Skin of body (tissue), 2 donors: ENCODE results near the gene TTLL13. TPM values are rescaled to one million over a fixed set of nuclear protein-coding genes. Genes with fewer than 3 reads are reported as not detected.
"Not testable (repeated sequence)": the region's sequence is repeated elsewhere in the genome, so short reads cannot be mapped to it uniquely, and the experiment has no call there.

Experiments
- DNase-seq: peaks from one replicate; lab custom pipeline; 2025; lab: John Stamatoyannopoulos, UW
- total RNA-seq: library from RNA; depleted of rRNA; stranded (reverse); fragments of >200 nt; gene quantifications from one replicate; pipeline ENCODE4 v1.2.3, GENCODE V29; 2014

The TTLL13 gene
- total RNA-seq, 1 donor from 2014 or later: not detected

DNA sequence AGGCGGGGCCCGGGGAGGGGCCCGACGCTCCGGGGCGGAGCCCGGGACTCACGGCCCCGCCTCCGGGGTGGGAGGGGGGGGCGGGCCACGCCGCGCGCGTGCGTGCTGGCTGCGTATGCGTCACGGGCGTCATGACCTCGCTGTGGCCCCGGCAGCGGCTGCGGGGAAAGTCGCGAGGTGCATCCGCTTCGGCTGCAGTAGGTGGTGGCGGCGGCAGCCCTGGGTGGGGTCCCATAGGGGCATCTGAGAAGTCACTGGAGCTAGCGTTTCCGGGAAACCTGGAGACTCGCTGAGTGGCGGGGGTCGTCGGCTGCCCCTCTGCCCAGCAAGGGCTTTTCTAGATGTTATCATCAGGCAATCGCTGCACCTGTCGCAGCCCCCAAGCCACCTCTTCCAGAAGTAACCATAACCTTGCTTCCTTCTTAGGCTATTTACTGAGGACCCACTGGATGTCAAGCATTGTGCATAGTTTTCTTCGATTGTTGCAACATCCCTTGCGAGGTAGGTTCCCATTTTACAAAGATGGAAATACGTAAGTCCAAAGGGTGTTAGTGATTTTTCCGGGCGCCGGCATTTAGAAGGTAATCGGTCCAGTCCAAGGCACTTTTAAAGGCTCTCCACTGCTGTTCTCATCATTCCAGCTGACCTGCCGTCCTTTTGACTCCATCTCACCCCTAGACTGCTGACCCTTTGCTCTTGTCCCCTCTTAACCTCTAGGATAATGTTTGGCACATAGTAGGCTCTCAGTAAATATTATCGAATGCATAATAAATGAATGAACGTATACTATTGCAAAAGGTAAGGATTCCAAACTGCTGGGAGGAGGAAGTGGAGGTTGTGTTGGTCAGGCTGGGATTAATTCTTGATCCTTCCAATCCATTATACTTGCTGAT is 15.0 kb upstream of the TTLL13 start, which contains the start of gene GDPGP1:
GDPGP1 (plus strand) TSS at position 114 of the 893 bp plus-strand sequence. CDS start 6,700 bp downstream, outside the sequence.
- DNase-seq: peak; percentile 92

GRCh38 chr15:90239371-90239770 is 10.0 kb upstream of the TTLL13 start:
- no peak for DNase-seq

DNA sequence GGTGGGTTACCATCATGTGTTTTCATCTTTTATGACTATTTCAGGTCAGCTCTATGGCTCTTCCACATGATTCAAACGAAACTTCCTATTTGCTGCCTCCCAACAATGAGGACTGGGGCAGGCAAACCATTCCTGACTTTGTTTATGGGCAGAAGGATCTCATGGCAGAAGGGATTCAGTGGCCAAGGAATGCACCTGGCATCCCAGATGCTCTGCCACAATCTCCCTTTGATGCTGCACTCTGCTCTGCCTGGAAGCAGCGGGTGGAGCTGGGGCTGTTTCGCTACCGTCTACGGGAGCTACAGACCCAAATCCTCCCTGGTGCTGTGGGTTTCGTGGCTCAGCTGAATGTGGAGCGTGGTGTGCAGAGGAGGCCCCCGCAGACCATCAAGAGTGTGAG is 8.5 kb upstream of the TTLL13 start:
- DNase-seq: no peak

- no peak for DNase-seq
These were observed 7.8 kb upstream of the TTLL13 start for GRCh38 chr15:90241343-90242192.

DNA sequence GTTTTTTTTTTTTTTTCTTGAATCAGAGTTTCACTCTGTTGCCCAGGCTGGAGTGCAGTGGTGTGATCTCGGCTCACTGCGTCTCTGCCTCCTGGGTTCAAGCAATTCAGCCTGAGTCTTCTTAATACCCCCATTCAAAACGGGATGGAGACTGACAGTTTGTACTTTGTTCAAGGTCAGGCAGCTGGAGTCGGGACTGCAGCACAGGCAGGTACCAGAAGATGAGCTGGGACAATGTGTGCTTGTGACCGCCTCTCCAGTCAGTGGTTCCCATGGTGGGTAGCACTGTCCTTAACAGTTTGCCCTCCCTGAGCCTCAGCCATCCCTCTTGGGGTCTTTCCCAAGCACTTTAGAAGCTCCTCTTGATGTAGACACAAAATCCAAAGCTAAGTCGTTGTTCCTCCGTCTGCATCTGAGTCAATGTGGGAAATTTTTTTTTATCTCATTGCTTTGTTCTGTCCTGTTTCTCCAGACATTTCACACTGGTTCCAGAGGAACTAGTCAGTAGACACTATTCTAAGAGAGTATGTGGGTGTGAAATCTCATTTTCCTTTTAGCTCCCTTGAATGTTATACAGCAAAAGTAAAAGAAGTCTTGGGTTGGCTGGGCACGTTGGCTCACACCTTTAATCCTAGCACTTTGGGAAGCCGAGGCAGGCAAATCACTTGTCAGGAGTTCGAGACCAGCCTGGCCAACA is 5.3 kb upstream of the TTLL13 start:
- DNase-seq: no peak

DNA sequence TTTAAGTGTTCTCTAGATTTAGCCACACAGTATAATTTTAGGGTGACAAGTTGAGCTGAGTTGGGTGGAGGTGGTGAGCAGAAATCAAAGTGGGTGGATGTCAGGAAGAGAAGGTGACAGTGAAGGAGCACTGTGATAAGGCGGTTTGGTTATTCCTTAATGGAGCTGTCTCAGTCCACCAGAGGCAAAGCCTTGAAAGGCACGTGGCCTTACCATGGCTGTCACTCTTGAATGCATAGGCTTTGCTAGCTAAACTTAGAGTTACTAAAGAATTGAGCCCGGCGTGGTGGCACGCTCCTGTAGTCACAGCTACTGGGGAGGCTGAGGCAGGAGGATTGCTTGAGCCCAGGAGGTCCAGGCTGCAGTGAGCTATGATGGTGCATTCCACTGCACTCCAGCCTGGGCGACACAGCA is 560 bp upstream of the TTLL13 start:
- no peak for DNase-seq

DNA sequence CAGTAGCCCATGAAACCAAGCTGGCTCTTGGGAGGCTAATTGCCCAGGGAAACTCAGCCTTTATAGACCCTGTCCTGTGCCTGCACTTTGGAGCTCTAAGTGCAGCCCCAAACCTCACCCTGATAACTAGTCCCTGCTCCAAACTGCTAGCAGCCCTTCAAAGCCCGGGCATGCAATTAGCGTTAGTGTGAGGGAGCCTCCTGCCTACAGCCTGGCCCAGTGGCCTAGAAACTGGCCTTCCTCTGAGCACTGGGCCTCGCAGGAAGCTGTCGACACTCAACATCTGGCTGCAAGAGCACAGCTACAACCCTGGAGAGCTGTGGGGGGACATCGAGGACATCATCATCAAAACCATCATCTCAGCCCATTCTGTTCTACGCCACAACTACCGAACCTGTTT is 8.4 kb downstream of the TTLL13 start:
- no peak for DNase-seq

DNA sequence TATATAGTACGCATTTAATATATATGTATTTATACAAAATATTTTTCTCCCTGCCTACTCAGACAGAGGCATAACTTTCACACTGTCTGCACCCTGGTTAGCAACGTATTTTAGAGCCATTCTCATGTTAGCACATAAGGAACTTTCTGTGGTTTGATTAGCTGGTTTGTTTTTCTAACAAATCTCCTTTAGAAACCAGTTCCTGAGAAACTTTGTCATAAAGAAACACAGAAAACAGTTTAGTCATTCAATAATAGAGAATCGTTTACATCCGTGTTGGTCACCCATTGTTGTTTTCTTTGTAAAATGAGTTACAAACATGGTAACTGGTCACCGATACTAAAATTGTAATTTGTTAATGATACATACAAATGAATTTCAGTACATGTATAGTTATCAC is 10.2 kb downstream of the TTLL13 start:
- no peak for DNase-seq

GRCh38 chr15:90260731-90261130 is 11.4 kb downstream of the TTLL13 start:
- not testable (repeated sequence) for DNase-seq

GRCh38 chr15:90261811-90262210 is 12.5 kb downstream of the TTLL13 start:
- DNase-seq: no peak

DNA sequence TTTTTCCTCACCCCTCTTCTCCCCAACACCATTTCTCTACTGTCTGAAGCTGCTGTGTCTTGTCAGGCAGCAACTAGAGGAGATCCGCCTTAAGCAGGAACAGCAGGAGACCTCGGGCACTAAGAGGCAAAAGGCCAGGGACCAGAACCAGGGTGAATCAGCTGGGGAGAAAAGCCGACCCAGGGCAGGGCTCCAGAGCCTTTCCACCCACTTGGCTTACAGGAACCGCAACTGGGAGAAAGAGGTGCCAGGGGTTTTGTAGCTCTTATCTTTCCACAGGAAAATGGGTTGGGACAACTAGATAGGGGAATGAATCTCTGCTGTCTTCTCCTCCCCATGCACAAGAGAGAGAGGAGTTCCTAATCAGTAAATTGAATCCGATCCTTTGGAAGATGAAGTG is 13.1 kb downstream of the TTLL13 start:
- DNase-seq: no peak

GRCh38 chr15:90264671-90265070 is 15.3 kb downstream of the TTLL13 start:
- DNase-seq: no peak

DNA sequence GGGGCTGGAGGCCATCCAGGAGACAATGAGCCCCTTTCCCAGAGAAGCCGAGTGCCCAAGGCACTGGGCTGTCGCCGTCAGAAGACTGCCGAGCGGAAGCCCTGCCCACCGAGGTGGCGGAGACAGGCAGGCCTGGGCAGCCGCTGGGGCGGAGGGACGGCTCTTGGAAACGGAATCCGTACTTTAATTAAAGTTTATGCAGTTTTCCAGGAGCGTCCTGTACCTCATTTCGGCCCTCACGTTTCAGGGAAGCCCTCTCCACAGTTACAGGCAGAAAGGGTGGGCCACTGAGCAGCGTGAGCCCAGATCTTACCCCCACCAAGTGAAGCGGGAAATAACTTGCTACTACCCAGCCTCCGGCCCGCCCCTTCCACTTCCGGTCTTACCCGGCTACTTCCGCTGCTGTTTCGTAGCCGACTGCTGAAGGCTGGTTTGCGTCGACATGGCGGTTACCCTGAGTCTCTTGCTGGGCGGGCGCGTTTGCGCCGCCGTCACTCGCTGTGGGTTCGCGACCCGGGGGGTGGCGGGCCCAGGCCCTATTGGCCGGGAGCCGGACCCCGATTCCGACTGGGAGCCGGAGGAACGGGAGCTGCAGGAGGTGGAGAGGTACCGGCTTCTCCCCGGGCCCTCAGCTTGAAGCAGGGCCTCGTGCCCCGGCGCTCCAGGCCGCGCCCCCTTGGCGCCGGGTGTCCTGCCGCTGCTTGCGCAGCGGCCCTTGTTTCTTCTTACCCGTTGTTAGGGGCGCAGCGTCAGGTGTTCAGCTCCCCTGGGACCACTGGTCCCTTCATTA is 16.1 kb downstream of the TTLL13 start, which contains the start of gene NGRN:
NGRN (plus strand) TSS at position 402 of the 790 bp plus-strand sequence; CDS start at position 443, 41 bp downstream.
- peak; percentile 90 for DNase-seq

- peak; percentile 56 for DNase-seq
These were observed 16.7 kb downstream of the TTLL13 start for GRCh38 chr15:90266061-90266431.

GRCh38 chr15:90266485-90266884 is 17.1 kb downstream of the TTLL13 start:
- DNase-seq: peak; percentile 19

DNA sequence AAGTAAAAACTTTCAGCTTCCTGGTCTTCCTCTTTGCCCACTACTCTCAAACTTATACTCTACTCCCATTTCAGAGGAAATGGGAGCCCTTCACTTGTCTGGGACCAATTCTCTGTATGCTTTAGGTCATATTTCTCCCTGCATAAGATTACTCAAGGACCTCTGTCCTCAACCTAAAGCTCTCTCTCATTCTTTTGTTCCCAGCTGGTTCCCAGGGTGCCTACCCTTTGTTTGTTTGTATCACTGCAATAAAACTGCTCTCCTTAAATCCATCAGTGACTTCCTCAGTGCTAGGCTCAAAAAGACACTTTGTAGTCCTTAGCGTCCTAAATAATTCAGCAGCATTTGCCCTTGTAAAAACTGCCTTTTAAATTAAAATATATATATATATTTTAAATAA is 19.1 kb downstream of the TTLL13 start:
- no peak for DNase-seq

- DNase-seq: no peak
These were observed 21.3 kb downstream of the TTLL13 start for GRCh38 chr15:90270502-90271150.

- no peak for DNase-seq
These were observed 22.3 kb downstream of the TTLL13 start for GRCh38 chr15:90271459-90272166.

DNA sequence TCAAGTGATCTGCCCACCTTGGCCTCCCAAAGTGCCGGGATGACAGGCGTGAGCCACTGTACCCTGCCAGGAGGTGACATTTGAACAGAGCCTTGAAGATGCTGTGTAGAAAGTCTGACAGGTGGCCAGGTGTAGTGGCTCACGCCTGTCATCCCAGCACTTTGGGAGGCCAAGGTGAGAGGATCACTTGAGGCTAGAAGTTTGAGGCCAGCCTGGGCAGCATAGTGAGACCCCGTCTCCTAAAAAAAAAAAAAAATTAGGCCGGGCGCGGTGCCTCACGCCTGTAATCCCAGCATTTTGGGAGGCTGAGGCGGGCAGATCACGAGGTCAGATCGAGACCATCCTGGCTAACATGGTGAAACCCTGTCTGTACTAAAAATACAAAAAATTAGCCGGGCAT is 29.1 kb downstream of the TTLL13 start:
- not testable (repeated sequence) for DNase-seq
